Metanephros (tissue), 1 donor: ENCODE measurements around the gene NUPR1. TPM values are rescaled to one million over a fixed set of nuclear protein-coding genes. Genes with fewer than 3 reads are reported as not detected.

ENCODE experiments used
- total RNA-seq: library from RNA; depleted of rRNA; stranded (reverse); fragments of >200 nt; gene quantifications from one replicate; pipeline ENCODE4 v1.2.3, GENCODE V29; 2014

The NUPR1 gene
- total RNA-seq, result 4.1 TPM

GRCh38 chr16:28538733-28539596 is at the start of gene NUPR1:
Gene NUPR1 (minus strand): TSS chr16:28538974. CDS start chr16:28538907, 67 bp downstream.

GRCh38 chr16:28553776-28554633 is 15.2 kb upstream of the NUPR1 start, which contains the start of gene SGF29:
Gene SGF29 (plus strand): TSS chr16:28553920. CDS start chr16:28581070, 27,150 bp downstream.

GRCh38 chr16:28494121-28494851 is 44.5 kb downstream of the NUPR1 start, which contains the start of gene APOBR:
Gene APOBR (plus strand): TSS chr16:28494643. CDS start chr16:28494682, 39 bp downstream.

GRCh38 chr16:28491970-28492474 is 46.8 kb downstream of the NUPR1 start, which contains the start of gene CLN3:
Gene CLN3 (minus strand): TSS chr16:28492074. CDS start chr16:28491759, 315 bp downstream.

Other genes starting within 250 kb of the NUPR1 start
- gene SBK1, start 246.4 kb downstream of the NUPR1 start, total RNA-seq, result 7.2 TPM
- gene NPIPB6, start 175.5 kb downstream of the NUPR1 start, total RNA-seq, result 2.4 TPM
- 153 TPM for gene EIF3CL, start 135.1 kb downstream of the NUPR1 start, total RNA-seq
- not detected for gene NPIPB7, start 66.6 kb downstream of the NUPR1 start, total RNA-seq
- 24.5 TPM for gene CLN3, start 46.9 kb downstream of the NUPR1 start, total RNA-seq
- 3.3 TPM for gene APOBR, start 44.3 kb downstream of the NUPR1 start, total RNA-seq
- not detected for gene IL27, start 32.1 kb downstream of the NUPR1 start, total RNA-seq
- 18.4 TPM for gene SGF29, start 14.9 kb upstream of the NUPR1 start, total RNA-seq
- 0.47 TPM for gene SULT1A2, start 58.1 kb upstream of the NUPR1 start, total RNA-seq
- 31.4 TPM for gene SULT1A1, start 71.1 kb upstream of the NUPR1 start, total RNA-seq
- 0.70 TPM for gene NPIPB8, start 99.1 kb upstream of the NUPR1 start, total RNA-seq
- gene EIF3C, start 172.5 kb upstream of the NUPR1 start, total RNA-seq, result 279 TPM
- gene NPIPB9, start 212.8 kb upstream of the NUPR1 start, total RNA-seq, result 2.9 TPM